NCI-H345 treated with DMSO at 0.1 percent for 48 hours (cell line): ENCODE data around the gene CARNS1.
A peak's percentile ranks its signal among the peaks of the same experiment; 100 is the strongest.
"Not testable (repeated sequence)": the region's sequence is repeated elsewhere in the genome, so short reads cannot be mapped to it uniquely, and the experiment has no call there.

Source experiments
- DNase-seq: peaks from one replicate; lab custom pipeline; 2025; ENCODE audit not compliant: unreplicated experiment; lab: John Stamatoyannopoulos, UW

CARNS1 gene

GRCh38 chr11:67396259-67396581, 19.3 kb upstream of the CARNS1 start:
- no peak for DNase-seq

- no peak for DNase-seq
Observed at GRCh38 chr11:67396587-67397389, 18.7 kb upstream of the CARNS1 start.

GRCh38 chr11:67397536-67397935, 17.9 kb upstream of the CARNS1 start:
- no peak for DNase-seq

GRCh38 chr11:67397986-67398660, 17.4 kb upstream of the CARNS1 start:
- DNase-seq, result no peak

GRCh38 chr11:67398661-67399563, 16.6 kb upstream of the CARNS1 start:
- no peak for DNase-seq

GRCh38 chr11:67400251-67400941, 15.1 kb upstream of the CARNS1 start:
- DNase-seq, result no peak

- no peak for DNase-seq
Observed at GRCh38 chr11:67400942-67401494, 14.5 kb upstream of the CARNS1 start.

GRCh38 chr11:67401495-67402191, 13.8 kb upstream of the CARNS1 start, which contains the start of gene PPP1CA:
Gene PPP1CA, minus strand, starts transcription at chr11:67401858. Its CDS starts 76 bp downstream, at chr11:67401782.
- DNase-seq, result peak; percentile 74

GRCh38 chr11:67402192-67402839, 13.2 kb upstream of the CARNS1 start:
- not testable (repeated sequence) for DNase-seq

- not testable (repeated sequence) for DNase-seq
Observed at GRCh38 chr11:67403085-67403484, 12.4 kb upstream of the CARNS1 start.

- no peak for DNase-seq
Observed at GRCh38 chr11:67404515-67405195, 10.8 kb upstream of the CARNS1 start.

GRCh38 chr11:67405196-67405567, 10.3 kb upstream of the CARNS1 start:
- no peak for DNase-seq

GRCh38 chr11:67405688-67406339, 9.7 kb upstream of the CARNS1 start:
- DNase-seq, result no peak

GRCh38 chr11:67406420-67406968, 9.0 kb upstream of the CARNS1 start:
- DNase-seq, result no peak

GRCh38 chr11:67406969-67407687, 8.3 kb upstream of the CARNS1 start:
- no peak for DNase-seq

- DNase-seq, result no peak
Observed at GRCh38 chr11:67407688-67408163, 7.8 kb upstream of the CARNS1 start.

GRCh38 chr11:67408437-67409200, 6.9 kb upstream of the CARNS1 start:
- no peak for DNase-seq
